ENCODE results near the gene WNT4. TPM values are rescaled to one million over a fixed set of nuclear protein-coding genes. Genes with fewer than 3 reads are reported as not detected.

The WNT4 gene
- total and polyA plus RNA-seq, 9 of the 15 experiments (the other 6 are each of a cell fraction or from before 2014, with no cell fraction given): 0.01 TPM; not detected in 8

- Histone ChIP-seq H3K9me1 (ENCODE audit: control insufficient read depth, insufficient read depth, low read length) (peaks cover 4% of the 10 kb centered on the region), H3K36me3 (ENCODE audit: control insufficient read depth, insufficient read depth, low read length) (peaks cover 27% of the 10 kb centered on the region; the same call in 2 of the 3 replicates), H2AFZ (ENCODE audit: low read depth, low read length) (no peak overlapping the region), H3K9me3 (replicated peaks; ENCODE audit: control insufficient read depth, insufficient read depth, low read depth, low read length) (no peaks in the 10 kb centered on the region), H3K27me3 (ENCODE audit: control insufficient read depth in 2 of 2, insufficient read depth in 2 of 2, low read length in 2 of 2) (no peaks in the 10 kb centered on the region), H3K79me2 (ENCODE audit: control insufficient read depth, insufficient read depth, low read length) (no peaks in the 10 kb centered on the region), H3K9ac (ENCODE audit: insufficient read depth in 1 of 2, low read depth in 2 of 2, low read length in 2 of 2) (peak overlapping the region in 1 of 2 experiments; percentile 23; a peak in 2 of 4 replicates), H4K20me1 (replicated peaks; ENCODE audit: control insufficient read depth, insufficient read depth, low read length) (peaks cover 30% of the 10 kb centered on the region; the same call in 1 of the 2 replicates), H3K4me1 (replicated peaks in 1 of 2; ENCODE audit: control insufficient read depth in 2 of 2, insufficient read depth in 2 of 2, low read length in 2 of 2) (peaks cover 14 to 52% of the 10 kb centered on the region in 2 experiments), H3K27ac (ENCODE audit: extremely low read depth, low read depth, low read length) (no peak overlapping the region), H3K4me3 (no peak overlapping the region), H3K4me2 (ENCODE audit: insufficient read depth, low read length) (no peak overlapping the region)
- ChIA-PET CTCF (ENCODE audit: low intra/inter-chr PET ratio) (no interaction called here), POLR2A (interaction anchor here (0.7 to 1.5 kb wide), 4 partner anchors 9 to 469 kb away, joined by 3 to 6 read pairs (median 4); no protein-coding TSS in a partner anchor)
- ATAC-seq: no peak
- in situ Hi-C loops (cut with MboI): no loop called here
- 77% methylated on average over 4 of the region's 4 CpGs for WGBS (ENCODE audit: insufficient coverage, low coverage, missing lambda C conversion rate)
- no peak for FAIRE-seq
- no peak for DNase-seq (ENCODE audit: extremely low read depth in 1 of 4, low spot score in 3 of 4)
- TF ChIP-seq, protein P1, sequence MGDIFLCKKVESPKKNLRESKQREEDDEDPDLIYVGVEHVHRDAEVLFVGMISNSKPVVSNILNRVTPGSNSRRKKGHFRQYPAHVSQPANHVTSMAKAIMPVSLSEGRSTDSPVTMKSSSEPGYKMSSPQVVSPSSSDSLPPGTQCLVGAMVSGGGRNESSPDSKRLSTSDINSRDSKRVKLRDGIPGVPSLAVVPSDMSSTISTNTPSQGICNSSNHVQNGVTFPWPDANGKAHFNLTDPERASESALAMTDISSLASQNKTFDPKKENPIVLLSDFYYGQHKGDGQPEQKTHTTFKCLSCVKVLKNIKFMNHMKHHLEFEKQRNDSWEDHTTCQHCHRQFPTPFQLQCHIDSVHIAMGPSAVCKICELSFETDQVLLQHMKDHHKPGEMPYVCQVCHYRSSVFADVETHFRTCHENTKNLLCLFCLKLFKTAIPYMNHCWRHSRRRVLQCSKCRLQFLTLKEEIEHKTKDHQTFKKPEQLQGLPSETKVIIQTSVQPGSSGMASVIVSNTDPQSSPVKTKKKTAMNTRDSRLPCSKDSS (IDR thresholded peaks at IDR 0.05; ENCODE audit: low read depth, partially characterized antibody): no peak
- TF ChIP-seq GATAD2B (IDR thresholded peaks at IDR 0.05; ENCODE audit: borderline replicate concordance) (no peak), GTF2B (IDR thresholded peaks at IDR 0.05; ENCODE audit: extremely low read depth, insufficient read length) (no peak), CBX5 (IDR thresholded peaks at IDR 0.05; ENCODE audit: borderline replicate concordance, low read depth) (no peak)
- no TSS peak for BruUV-seq (replicated peaks)
- intact Hi-C loops (cut with micrococcal nuclease): no loop called here
Observed at GRCh38 chr1:22117238-22117637, 25.7 kb downstream of the WNT4 start.
